GM19452 (cell line): Measurements from ENCODE around the gene PSTPIP2.

Experiments used
- ATAC-seq: cut with Tn5 transposase; IDR thresholded peaks from one replicate; pipeline ENCODE4 v1.9.1; 2021; ENCODE audit not compliant: unreplicated experiment

PSTPIP2 gene

DNA sequence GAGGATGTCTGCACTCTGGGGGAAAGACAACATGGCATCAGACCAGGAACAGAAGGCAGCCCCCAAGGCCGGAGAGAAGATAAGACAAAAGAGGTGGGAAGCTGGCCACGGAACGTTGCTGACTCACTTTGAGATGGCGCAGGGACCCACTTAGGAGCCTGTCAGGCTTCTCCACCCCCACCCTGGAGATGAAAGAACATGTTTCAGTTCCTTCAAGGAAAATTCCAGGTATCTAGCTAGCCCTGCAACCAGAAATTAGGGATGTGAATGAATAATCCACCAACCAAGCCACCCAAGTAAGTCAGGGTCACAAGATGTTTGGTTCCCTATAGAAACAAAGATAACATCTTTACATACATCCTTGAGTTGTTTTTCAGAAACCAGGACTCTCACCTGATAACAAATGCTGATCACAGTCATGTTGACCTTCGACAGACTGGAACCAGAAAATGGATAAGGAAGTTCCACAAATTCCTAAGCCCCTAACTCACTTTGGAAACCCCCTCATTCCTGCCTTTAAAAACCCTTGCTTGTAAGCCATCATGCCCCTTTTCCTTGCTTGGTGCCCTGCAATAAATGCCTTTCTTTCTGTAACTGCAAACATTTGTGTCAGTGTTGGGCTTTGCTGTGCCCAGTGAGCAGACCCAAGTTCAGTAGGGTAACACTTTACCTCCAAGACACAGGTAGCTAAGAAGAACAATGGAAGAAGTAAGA, 31.9 kb downstream of the PSTPIP2 start:
- no peak for ATAC-seq

DNA sequence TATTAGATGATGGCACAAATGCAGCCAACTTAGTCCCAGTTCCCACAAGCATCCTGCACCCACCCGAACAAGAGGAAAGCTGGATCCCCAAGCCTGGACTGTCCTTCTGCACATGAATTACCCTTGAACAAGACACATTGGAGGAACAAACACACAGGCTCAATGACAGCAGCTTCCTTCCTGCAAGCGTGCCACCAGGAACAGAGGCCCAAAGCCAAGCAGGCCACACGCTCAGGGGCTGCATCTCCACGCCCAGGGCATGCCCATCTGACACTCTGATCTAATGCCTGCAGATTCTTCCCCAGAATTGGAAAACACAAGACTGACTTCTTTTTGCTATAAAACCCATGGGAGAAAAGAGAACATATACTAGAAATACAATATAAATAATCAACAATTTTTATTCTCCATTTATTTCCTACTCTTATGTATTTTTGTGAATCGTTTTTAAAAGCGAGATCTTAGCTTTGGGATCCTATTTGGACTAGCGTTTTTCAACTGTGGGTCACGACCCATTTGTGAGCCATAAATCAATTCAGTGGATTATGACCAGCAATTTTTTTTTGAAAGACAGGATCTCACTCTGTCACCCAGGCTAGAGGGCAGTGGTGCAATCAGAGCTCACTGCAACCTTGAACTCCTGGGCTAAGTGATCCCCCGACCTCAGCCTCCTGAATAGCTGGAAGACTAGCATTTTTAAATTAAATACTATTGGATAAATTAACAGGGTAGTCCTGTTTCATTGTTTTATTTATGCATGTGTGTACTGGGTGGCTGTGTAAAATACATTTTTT, 34.4 kb downstream of the PSTPIP2 start:
- no peak for ATAC-seq

DNA sequence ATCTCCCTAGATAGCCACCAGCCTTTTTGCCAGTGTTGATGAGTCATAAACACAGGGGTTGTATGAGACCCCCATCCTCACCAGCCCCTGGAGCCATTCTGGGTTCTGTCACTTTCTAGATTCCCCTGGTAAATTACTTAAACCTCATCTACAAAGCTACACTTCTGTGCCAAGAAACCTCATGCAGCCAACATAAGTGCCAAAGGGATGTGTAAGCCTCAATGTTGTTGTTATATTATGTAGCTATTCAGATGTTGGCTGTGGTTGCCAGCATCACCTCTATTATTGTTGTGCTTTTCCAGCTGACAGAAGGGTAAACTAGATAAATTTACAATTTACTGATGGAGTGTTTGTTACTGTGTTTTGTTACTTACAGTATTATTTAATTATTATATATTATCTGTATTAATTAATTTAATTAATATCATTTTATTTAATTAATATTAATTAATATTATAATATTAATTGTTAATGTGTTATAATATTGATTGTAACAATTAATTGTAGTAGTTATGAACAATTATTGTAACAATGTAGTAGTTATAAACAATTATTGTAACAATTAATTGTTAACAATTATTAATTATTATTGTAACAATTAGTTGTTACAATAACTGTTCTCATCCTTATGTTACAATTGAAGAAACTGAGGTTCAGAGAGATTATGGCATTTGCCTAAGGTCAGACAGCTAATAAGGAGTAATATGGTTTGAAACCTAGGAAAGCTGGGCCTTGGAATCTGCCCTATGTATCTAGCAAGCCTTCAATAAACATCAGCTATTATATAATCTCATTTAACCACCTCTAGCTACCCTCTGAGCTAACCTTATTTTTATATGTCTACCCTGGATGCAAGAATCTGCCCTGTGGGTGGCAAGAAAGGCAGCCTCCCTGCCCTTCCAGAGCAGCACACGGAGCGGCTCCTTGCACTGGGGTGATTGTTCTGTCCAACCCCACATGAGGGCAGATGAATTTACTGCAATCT, 36.1 kb downstream of the PSTPIP2 start:
- ATAC-seq, result no peak

DNA sequence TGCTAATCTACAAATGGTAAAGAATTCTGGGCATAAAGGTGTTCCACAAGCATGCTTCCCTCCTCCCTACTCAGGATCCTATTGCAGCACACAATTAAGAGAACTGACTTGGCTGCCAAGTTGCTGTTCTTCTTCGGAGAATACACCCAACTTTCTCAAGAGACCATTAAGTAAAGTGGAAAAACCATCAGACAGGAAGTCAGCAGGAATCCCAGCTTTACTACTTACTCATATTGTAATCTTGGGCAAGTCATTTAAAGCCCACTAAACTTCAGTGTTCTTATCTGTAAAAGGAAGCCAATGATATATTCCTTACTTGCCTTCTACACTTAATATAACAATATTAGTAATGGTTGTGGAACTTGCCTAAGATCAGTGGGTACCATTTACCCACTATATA, 37.8 kb downstream of the PSTPIP2 start:
- no peak for ATAC-seq

DNA sequence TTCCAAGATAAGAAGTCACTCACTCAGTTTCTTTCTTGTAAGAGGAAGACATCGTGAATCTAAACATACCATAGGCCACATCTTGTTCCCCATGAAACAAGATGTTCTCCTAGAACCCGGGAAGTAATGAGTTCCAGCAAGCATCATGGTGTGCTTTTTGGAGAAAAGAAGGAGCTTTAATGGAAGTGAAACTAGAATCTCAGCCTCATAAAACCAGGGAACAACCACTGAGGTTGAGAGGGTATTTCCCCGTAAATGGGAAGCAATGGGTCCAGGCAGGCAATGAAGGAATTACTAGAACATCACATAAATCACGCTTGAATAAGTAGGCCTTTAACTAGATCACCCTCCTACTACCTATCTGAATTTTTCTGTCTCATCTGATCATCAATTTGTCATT, 40.3 kb downstream of the PSTPIP2 start:
- ATAC-seq, result no peak

DNA sequence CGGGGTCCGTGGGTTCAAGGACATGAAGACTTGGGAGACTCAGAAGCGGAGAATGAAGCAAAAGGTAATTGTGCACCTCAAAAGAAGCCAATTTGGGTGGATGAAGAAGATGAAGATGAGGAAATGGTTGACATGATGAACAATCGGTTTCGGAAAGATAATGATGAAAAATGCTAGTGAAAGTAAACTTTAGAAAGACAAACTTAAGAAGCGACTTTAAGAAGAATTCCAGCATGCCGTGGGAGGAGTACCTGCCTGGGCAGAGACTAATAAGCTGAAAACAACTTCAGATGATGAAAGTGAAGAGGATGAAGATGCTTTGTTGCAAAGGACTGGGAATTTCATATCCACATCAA, 43.5 kb downstream of the PSTPIP2 start:
- no peak for ATAC-seq

DNA sequence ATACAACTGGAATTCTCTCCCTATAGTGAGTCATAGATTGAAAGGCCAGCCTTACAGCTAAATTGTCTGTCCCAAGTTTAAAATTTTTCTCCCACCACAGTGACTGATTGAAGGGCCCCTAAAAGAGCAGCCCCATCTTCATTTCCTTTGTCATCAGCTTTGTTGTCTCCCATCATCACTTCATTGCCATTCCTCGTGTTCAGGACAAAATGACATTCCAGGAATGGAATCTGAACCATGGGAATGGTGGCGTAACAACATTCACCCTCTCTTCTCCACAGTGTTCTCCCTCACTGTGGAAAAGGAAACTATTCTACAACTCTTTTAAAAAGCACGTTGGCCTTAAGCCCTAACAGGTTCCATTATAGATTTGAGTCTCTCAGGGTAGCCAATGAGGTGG, 52.1 kb downstream of the PSTPIP2 start:
- ATAC-seq, result no peak

DNA sequence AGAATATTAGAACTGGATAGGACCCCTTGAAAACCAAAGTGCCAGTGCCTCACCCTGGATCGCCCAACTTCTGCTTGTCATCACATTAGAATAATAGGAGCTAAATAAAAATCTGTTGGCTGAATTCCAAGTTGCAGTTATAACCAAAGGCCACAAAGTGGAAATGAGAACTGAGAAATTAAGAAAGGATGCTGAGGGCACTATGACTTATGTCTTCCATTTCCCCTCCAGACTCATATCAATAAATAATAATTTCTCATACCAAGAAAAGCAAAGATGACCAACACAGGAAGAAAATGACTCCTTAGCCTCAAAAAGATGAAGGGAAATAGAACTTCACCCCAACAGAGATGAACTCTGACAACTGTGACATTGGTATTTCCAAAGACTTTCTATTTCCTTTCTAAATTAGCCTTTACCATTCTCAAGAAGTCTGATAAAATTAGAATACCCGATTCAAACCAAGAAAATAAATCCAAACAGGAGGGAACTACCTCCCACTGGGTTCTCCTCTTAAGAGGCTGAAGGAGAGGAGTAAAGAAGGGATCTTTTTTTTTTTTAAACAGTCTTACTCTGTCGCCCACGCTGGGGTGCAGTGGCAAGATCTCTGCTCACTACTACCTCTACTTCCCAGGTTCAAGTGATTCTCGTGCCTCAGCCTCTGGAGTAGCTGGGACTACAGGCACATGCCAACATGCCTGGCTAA, 58.4 kb downstream of the PSTPIP2 start:
- peak; percentile 79 for ATAC-seq

DNA sequence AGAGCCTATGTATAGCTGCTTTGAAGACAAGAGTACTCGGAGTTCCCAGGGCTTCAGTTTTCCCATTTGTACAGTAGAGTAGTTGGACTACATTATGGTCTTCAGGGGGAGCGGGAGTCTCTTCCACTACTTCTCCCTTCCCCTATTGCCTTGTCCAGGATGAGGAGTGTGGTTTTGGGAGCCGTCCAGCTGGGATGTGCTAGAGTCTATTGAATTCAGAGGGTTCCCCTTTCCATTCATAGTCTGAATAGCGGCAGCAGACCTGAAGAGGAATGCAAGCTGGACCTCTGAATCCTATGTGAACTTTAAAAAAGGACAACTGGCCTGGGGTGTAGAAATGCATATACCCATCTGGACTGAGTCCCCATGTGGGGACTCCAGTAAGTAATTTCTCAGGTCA, 61.4 kb downstream of the PSTPIP2 start:
- no peak for ATAC-seq

DNA sequence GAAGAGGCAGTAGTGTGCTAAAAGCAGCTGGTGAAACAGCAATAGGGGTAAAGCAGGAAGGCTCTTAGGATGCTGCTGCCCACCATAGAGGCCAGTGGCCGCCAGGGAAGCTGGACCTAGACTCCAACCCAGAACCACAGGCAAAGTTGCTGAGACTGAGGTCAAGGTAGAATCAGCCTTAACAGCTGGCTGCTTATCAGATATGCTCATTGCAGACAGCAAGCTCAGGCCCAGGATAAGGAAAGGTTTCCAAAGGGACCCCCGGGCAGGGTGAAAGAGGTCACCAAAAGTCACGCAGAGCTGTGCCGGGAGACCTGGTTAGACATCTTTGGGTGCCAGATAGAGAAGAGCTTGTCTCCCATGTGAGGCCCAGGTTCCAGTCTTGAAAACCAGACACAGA, 62.0 kb downstream of the PSTPIP2 start:
- no peak for ATAC-seq

DNA sequence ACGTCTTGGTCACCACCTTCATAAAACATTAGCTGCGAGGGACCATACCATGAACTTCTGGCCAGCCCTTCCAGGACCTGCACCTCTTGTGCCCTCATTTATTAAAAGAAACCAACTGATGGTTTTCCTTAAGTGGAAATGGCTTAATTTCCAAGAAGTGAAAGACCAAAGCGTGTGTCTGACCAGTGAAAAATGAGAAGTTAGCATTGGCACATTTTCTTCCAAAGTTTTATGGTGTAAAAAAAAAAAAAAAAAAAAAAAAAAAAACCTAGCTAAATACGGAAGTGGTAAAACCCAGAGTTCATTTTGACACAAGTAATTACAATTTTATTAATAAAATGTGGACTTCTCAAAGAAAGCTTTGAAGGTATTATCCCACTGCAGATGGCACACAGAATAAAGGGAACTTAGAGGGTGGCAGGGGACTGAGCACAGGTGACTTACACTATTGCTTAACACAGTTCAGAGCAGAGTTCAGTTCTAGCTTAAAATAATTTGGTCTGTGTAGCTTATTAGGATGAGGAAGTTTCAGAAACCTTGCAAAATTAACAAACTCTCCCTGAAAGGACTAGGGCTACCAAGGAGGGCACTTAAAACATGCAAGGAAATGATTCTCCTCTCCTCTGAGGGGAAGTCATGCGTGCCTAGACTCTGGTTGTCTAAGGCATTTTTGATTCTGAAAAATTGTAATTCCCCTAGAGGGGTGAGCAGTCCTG, 62.8 kb downstream of the PSTPIP2 start:
- ATAC-seq, result no peak

DNA sequence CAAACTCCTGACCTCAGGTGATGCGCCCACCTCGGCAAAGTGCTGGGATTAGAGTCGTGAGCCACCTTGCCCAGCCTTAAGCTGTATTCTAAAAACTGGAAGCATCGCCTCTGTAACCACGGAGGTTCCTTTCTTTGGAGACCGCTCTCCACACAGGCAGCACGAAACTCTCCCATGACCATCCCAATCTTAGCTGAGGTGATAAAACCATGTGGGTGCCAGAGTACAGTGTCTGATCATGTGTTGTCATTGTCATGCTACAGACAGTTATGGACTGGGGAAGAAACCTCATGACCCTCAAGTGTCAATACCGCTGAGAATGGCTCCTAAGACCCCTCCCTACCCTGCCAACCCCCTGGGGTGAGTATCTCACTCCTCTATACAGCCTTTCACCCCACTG, 63.5 kb downstream of the PSTPIP2 start:
- no peak for ATAC-seq

DNA sequence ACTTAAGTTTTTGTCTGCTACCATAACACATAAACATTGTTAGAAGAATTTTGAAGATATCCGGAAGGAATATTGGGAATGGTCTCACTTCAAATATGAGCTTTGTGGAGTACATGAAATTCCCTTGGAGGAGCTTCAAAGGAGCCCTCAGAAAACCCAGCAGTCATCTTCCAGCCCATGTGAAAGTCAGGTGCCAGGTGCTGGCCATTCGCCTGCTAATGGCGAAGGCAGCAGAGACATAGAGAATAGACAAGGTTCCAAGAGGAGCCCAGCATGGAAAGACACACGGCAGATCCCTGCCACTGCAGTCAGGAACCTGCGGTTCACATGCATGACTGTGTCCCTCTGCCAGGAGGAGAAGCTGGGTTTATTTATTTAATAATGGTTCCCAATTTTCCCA, 64.9 kb downstream of the PSTPIP2 start:
- ATAC-seq, result no peak

DNA sequence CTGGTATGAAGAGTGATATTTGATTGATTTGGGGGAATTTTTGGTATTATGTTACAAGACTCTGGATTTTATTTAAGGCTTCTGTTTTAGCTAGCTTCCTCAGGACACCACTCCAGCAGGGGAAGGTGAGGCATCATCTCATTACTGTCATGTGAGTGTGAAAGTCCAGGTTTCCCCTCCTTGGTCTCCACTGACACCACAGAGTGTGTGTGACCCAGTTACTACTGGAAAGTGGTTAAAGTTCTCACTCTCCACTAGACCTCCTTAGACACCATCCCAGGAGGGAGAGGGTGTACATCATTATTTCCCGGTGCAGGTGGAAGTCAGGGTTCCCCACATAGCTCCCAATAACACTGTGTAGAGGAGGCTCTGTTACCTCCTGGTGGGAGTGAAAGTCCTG, 69.1 kb downstream of the PSTPIP2 start:
- ATAC-seq, result no peak

DNA sequence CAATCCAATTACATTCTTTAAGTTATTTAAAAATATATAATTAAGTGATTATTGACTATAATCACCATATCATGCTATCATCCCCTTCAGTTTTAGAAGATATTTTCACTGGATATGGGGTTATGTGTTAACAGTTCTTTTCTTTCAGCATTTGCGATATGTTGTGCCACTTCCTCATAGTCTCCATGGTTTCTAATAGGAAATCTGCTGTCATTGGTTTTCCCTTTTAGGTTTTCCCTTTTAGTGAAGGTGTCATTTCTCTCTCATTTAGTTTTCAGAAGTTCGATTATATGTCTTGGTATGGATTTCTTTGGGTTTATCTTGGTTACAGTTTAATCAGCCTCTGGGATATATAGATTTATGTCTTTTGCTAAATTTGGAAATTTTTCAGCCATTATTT, 70.2 kb downstream of the PSTPIP2 start:
- no peak for ATAC-seq

DNA sequence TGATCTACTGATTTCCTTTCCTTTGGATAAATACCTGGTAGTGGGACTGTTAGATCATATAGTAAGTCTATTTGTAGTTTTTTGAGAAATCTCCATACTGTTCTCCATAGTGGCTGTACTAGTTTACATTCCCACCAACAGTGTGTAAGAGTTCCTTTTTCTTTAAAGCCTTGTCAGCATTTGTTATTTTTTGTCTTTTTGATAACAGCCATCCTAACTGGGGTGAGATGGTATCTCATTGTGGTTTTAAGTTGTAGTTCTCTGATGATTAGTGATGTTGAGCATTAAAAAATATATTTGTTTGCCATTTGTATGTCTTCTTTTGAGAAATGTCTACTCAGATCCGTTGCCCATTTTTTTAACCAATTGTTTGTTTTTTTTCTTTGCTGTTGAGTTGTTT, 71.0 kb downstream of the PSTPIP2 start:
- ATAC-seq, result no peak

DNA sequence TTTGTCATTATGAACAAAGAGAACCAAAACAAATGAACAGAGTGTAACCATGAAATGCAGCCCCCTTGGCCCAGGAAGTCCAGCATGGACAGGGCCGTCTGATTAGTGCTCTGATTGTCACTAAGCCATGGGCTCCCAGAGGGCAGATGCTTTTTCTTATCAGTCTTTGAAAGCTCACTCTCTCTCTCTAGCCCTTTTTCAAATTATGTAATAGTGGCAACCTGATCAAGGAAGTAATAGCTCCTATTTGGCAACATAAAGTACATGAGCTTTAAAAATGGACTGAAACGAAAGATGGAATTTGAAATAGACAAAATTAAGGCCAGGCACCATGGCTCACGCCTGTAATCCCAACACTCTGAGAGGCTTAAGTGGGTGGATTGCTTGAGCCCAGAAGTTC, 72.5 kb downstream of the PSTPIP2 start:
- no peak for ATAC-seq

DNA sequence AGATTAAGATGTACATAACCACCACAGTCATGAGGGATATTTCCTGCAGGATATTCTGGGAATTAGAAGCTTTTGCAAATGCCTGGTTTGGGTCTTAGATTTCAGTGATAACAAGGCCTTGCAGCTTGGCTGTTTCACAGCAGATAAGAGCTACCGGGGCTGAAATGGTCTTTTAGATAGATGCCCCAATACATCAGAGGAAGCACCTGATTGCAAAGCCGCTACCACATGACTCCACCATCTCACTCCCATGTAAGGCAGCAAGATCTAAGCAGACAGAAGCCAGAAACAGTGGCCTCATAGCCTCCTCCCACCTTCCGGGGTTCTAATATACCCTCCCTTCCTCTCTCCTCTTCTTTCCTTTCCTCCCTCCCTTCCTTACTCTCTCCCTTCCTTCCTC, 73.8 kb downstream of the PSTPIP2 start:
- ATAC-seq, result no peak

DNA sequence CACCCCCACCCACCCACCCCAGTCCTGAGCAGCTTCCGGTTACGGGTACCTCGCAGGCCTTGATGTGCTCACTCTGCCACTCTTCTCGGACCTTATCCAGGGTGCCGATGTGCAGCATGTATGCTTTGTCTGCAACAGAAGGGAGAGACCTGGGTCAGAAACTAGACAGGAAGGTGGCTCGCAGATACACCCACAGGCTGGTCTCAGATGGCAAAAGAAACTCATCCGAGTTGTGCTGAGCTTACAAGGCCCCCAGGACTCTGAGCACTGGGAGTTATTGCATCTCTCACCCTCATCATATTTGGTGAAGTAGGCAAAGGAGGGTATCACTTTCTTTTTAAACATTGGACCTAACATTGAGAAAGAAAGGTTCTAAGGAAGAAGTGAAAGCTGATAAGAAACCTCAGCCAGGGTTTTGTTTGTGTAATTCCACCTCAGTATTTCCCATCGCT, 74.3 kb downstream of the PSTPIP2 start:
- ATAC-seq, result no peak

DNA sequence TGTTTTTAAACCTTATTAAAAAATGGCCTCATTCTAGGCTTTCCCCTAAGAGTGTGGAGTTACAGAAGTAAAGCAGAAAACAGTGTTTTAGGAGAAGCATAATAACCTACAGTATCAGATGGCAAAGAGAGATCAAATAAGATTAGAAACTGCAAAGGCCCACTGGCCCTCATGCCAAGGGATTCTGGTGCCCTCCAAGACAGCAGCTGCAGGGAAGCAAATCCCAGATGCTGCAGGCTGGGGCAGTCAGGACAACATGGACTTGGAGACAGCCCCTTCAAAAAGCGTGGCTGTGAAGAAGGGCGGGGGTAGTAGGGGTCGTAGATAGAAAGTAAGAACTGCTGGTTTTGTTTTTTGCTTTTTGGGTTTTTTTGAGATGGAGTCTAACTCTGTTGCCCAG, 76.6 kb downstream of the PSTPIP2 start:
- no peak for ATAC-seq
